Central memory CD8-positive, alpha-beta T cell (primary cell): ENCODE results near the gene ZNF367.
"Not testable (repeated sequence)": the region's sequence is repeated elsewhere in the genome, so short reads cannot be mapped to it uniquely, and the experiment has no call there.

Experiments used
- ATAC-seq: fragments of 150-1000 bp; cut with Tn5 transposase; replicated peaks from 2 replicates; pipeline ENCODE4 v1.10.0; 2022; ENCODE audit warnings: mild to moderate bottlenecking, moderate FRiP score, moderate number of reproducible peaks; ENCODE audit not compliant: poor library complexity, severe bottlenecking; ENCODE audit errors: extremely low read depth
- DNase-seq, 2 donors: peaks; one replicate each; pipeline ENCODE4 v3.0.0; 2021; ENCODE audit warnings: low spot score in 2 of 2
- H3K27ac Mint-ChIP-seq: one replicate; pipeline ENCODE4 v1.8.0; 2022; ENCODE audit warnings: low read depth, mild to moderate bottlenecking, moderate library complexity, mixed read lengths
- H3K27me3 Mint-ChIP-seq: one replicate; pipeline ENCODE4 v1.8.0; 2022; ENCODE audit warnings: mixed read lengths
- H3K36me3 Mint-ChIP-seq: one replicate; pipeline ENCODE4 v1.8.0; 2022; ENCODE audit warnings: mild to moderate bottlenecking, moderate library complexity, mixed read lengths; ENCODE audit not compliant: insufficient read depth
- H3K4me1 Mint-ChIP-seq: one replicate; pipeline ENCODE4 v1.8.0; 2022; ENCODE audit warnings: mixed read lengths
- H3K4me3 Mint-ChIP-seq: one replicate; pipeline ENCODE4 v1.8.0; 2022; ENCODE audit warnings: mild to moderate bottlenecking, moderate library complexity, mixed read lengths
- H3K9me3 Mint-ChIP-seq: one replicate; pipeline ENCODE4 v1.8.0; 2022; ENCODE audit warnings: mixed read lengths

The ZNF367 gene

DNA sequence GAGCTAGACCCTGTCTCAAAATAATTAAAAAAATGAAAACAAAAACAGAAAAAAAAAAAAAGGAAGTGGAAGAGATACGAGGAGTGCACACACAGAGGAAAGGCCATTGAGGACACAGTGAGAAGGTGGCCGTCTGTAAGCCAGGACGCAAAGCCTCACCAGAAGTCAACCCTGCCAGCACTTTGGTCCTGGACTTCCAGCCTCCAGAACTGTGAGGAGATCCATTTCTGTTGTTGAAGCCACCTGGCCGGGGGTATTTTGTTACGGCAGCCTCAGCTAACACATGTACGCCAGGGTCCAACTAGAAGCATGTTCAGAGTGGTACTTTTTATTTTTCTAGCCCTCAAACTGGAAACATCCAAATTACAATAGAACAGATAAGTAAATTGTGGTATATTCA, 56.5 kb downstream of the ZNF367 start:
- Mint-ChIP-seq H3K4me1 (no peaks in the 10 kb centered on the region), H3K4me3 (no peak overlapping the region)

GRCh38 chr9:96360976-96361375, 57.2 kb downstream of the ZNF367 start:
- no peak overlapping the region for H3K27ac Mint-ChIP-seq
- no peaks in the 10 kb centered on the region for H3K4me1 Mint-ChIP-seq
- H3K36me3 Mint-ChIP-seq: peaks cover 20% of the 10 kb centered on the region
- ATAC-seq: no peak
- no peaks in the 10 kb centered on the region for H3K27me3 Mint-ChIP-seq
- no peak overlapping the region for H3K4me3 Mint-ChIP-seq
- DNase-seq: no peak
- no peaks in the 10 kb centered on the region for H3K9me3 Mint-ChIP-seq

More for the DNA sequence above, 56.5 kb downstream of the ZNF367 start:
- Mint-ChIP-seq H3K27me3 (no peaks in the 10 kb centered on the region), H3K27ac (no peak overlapping the region), H3K9me3 (no peaks in the 10 kb centered on the region), H3K36me3 (peaks cover 20% of the 10 kb centered on the region)
- DNase-seq: no peak
- no peak for ATAC-seq

DNA sequence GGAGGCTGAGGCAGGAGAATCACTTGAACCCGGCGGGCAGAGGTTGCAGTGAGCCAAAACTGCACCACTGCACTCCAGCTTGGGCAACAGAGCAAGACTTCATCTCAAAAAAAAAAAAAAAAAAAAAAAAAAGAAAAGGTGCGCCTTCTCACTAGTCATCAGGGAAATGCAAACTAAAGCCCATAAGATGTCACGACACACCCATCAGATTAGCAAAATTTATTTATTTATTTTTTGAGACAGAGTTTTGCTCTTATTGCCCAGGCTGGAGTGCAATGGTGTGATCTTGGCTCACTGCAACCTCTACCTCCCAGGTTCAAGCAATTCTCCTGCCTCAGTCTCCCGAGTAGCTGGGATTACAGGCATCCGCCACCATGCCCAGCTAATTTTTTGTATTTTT, 57.6 kb downstream of the ZNF367 start:
- not testable (repeated sequence) for H3K4me3 Mint-ChIP-seq, H3K27me3 Mint-ChIP-seq, H3K4me1 Mint-ChIP-seq, DNase-seq, ATAC-seq, H3K9me3 Mint-ChIP-seq, H3K27ac Mint-ChIP-seq
- H3K36me3 Mint-ChIP-seq: peaks cover 21% of the 10 kb centered on the region

DNA sequence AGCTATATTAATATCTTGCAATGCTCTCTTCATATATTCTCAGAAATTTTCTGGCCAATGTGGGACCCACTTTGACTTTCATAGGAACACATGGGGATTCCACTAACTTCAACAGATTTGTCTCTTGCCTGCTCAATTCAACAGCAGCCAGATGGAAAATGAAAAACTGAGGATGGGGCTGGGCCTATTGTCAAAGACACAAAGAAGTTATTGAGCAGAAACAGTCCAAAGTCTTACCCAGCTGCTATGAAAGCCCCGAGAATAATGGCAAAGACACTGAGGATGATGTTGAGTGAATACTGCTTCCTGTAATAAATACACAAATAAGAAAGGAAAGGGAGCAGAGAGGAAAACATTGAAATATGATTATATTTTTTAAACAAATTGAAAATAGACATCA, 67.3 kb downstream of the ZNF367 start:
- H3K27me3 Mint-ChIP-seq: no peaks in the 10 kb centered on the region
- H3K36me3 Mint-ChIP-seq: peaks cover 8% of the 10 kb centered on the region
- no peak overlapping the region for H3K27ac Mint-ChIP-seq
- ATAC-seq: no peak
- no peak for DNase-seq
- no peaks in the 10 kb centered on the region for H3K4me1 Mint-ChIP-seq
- H3K9me3 Mint-ChIP-seq: no peaks in the 10 kb centered on the region
- no peak overlapping the region for H3K4me3 Mint-ChIP-seq

GRCh38 chr9:96348261-96348660, 69.9 kb downstream of the ZNF367 start:
- Mint-ChIP-seq H3K36me3 (peaks cover 8% of the 10 kb centered on the region), H3K27me3 (no peaks in the 10 kb centered on the region), H3K9me3 (no peaks in the 10 kb centered on the region), H3K4me1 (no peaks in the 10 kb centered on the region), H3K4me3 (no peak overlapping the region), H3K27ac (no peak overlapping the region)
- ATAC-seq (no peak), DNase-seq (no peak)

GRCh38 chr9:96345551-96345950, 72.6 kb downstream of the ZNF367 start:
- Mint-ChIP-seq H3K27ac (no peak overlapping the region), H3K4me1 (no peaks in the 10 kb centered on the region), H3K36me3 (peaks cover 7% of the 10 kb centered on the region), H3K27me3 (no peaks in the 10 kb centered on the region), H3K4me3 (no peak overlapping the region), H3K9me3 (no peaks in the 10 kb centered on the region)
- ATAC-seq (no peak), DNase-seq (no peak)

DNA sequence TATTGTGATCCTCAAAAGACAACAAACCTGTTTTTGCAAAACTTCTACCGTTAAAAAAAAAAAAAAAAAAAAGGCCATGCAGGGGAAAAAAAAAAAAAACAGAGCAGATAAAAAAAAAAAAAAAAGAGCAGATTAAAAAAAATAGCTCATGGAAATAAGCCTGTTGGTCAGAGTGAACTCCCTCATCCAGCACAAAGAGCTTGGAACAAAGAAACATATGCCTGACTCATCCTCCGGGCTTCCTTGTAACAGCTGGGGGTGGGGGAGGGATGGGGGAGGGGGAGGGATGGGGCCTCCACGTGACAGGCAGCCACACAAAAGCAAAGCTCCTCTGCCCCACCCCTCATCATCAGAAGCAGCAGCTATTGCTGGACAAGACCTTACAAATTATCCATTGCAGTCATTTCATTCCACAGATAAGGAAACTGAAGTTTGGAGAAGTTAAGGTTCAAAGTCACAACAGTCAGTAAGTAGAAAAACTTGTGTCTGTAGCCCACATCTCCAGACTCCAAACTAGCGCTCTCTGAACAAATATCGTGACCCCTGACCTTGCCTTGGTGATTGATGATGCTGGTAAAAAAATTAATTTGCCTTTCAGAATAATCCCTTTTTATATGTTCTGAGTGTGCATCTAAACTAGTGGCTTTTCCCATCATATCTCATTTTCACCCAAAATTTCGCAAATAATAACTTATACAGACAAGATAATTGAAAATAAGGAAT, 73.6 kb downstream of the ZNF367 start:
- no peaks in the 10 kb centered on the region for H3K27me3 Mint-ChIP-seq
- peaks cover 4% of the 10 kb centered on the region for H3K36me3 Mint-ChIP-seq
- no peaks in the 10 kb centered on the region for H3K9me3 Mint-ChIP-seq
- ATAC-seq (no peak), DNase-seq (no peak)
- H3K4me1 Mint-ChIP-seq: no peaks in the 10 kb centered on the region
- no peak overlapping the region for H3K27ac Mint-ChIP-seq
- H3K4me3 Mint-ChIP-seq: no peak overlapping the region

GRCh38 chr9:96343515-96344360, 74.4 kb downstream of the ZNF367 start:
- no peak for DNase-seq
- Mint-ChIP-seq H3K27ac (no peak overlapping the region), H3K4me1 (no peaks in the 10 kb centered on the region), H3K36me3 (peaks cover 4% of the 10 kb centered on the region), H3K27me3 (no peaks in the 10 kb centered on the region), H3K4me3 (no peak overlapping the region), H3K9me3 (no peaks in the 10 kb centered on the region)
- ATAC-seq: no peak

- no peak for DNase-seq
- Mint-ChIP-seq H3K4me3 (no peak overlapping the region), H3K4me1 (no peaks in the 10 kb centered on the region), H3K27me3 (no peaks in the 10 kb centered on the region), H3K9me3 (no peaks in the 10 kb centered on the region), H3K27ac (no peak overlapping the region), H3K36me3 (peaks cover 4% of the 10 kb centered on the region)
- no peak for ATAC-seq
These were observed 75.5 kb downstream of the ZNF367 start for GRCh38 chr9:96342571-96343245.

DNA sequence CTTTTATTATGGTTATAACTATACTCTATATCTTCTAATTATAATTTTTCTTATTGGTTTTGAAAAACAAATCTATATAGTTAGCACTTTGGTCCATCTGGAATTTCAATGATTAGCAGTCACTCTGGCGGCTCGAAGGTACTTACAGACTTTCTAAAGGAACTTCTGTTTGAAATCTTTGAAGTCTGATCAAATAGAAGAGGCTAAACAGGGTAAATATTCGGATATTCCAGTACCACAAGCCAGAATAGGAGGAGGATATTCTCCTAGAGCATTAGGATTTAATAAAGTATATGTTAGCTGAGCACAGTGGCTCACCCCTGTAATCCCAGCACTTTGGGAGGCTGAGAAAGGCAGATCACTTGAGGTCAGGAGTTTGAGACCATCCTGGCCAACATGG, 77.5 kb downstream of the ZNF367 start:
- DNase-seq: no peak
- H3K27me3 Mint-ChIP-seq: no peaks in the 10 kb centered on the region
- H3K27ac Mint-ChIP-seq: no peak overlapping the region
- no peak overlapping the region for H3K4me3 Mint-ChIP-seq
- H3K9me3 Mint-ChIP-seq: no peaks in the 10 kb centered on the region
- ATAC-seq: no peak
- H3K36me3 Mint-ChIP-seq: peaks cover 2% of the 10 kb centered on the region
- H3K4me1 Mint-ChIP-seq: no peaks in the 10 kb centered on the region

DNA sequence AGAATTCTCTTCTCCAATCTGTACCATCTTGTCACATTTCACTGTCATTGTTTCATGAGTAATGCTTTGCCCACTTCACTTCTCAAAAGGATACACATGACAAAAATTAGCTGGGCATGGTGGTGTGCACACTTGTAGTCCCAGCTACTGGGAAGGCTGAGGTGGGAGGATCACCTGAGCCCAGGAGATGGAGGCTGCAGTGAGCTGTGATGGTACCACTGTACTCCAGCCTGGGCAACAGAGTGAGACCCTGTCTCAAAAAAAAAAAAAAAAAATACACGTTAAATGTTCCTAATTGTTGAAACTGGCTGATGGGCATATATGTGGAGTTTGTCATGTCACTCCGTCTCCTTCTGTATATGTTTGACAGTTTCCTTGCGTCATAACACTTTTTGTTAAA, 79.9 kb downstream of the ZNF367 start:
- H3K9me3 Mint-ChIP-seq: no peaks in the 10 kb centered on the region
- H3K4me1 Mint-ChIP-seq: no peaks in the 10 kb centered on the region
- ATAC-seq (no peak), DNase-seq (no peak)
- H3K36me3 Mint-ChIP-seq: peaks cover 3% of the 10 kb centered on the region
- H3K4me3 Mint-ChIP-seq: no peak overlapping the region
- H3K27me3 Mint-ChIP-seq: no peaks in the 10 kb centered on the region
- no peak overlapping the region for H3K27ac Mint-ChIP-seq
